Activated naive CD4-positive, alpha-beta T cell treated with anti-CD3 and anti-CD28 coated beads, Interleukin-2, amount 10 ng/mL, durations not matched to agents 7 days and 5 days (primary cell): ENCODE data around the gene APOL4.
"Not testable (repeated sequence)": the region's sequence is repeated elsewhere in the genome, so short reads cannot be mapped to it uniquely, and the experiment has no call there.

Experiments
- CTCF ChIA-PET: fragments of 350-600 bp; sonication (Branson Sonifier 250); formaldehyde crosslinking; loops from one replicate; lab custom pipeline; 2021; ENCODE audit warnings: antibody characterized with exemption; lab: Charles Lee
- DNase-seq: peaks from one replicate; pipeline ENCODE4 v3.0.0-alpha.2; 2020
- H3K27ac Mint-ChIP-seq: one replicate; pipeline ENCODE4 v1.8.0; 2021; ENCODE audit warnings: mild to moderate bottlenecking, moderate library complexity, mixed read lengths
- H3K27me3 Mint-ChIP-seq: one replicate; pipeline ENCODE4 v1.8.0; 2021; ENCODE audit warnings: mild to moderate bottlenecking, mixed read lengths
- H3K36me3 Mint-ChIP-seq: one replicate; pipeline ENCODE4 v1.8.0; 2021; ENCODE audit warnings: mixed read lengths
- H3K4me1 Mint-ChIP-seq: one replicate; pipeline ENCODE4 v1.8.0; 2021; ENCODE audit warnings: mixed read lengths
- H3K4me3 Mint-ChIP-seq: one replicate; pipeline ENCODE4 v1.8.0; 2021; ENCODE audit warnings: mild to moderate bottlenecking, moderate library complexity, mixed read lengths
- H3K9me3 Mint-ChIP-seq: one replicate; pipeline ENCODE4 v1.8.0; 2021; ENCODE audit warnings: mixed read lengths

The APOL4 gene

GRCh38 chr22:36180928-36181327 lies 20.7 kb downstream of the APOL4 start:
- Mint-ChIP-seq H3K36me3 (no peaks in the 10 kb centered on the region), H3K9me3 (no peaks in the 10 kb centered on the region), H3K27me3 (peaks cover 32% of the 10 kb centered on the region), H3K4me3 (no peak overlapping the region), H3K27ac (no peak overlapping the region), H3K4me1 (no peaks in the 10 kb centered on the region)
- no peak for DNase-seq
- CTCF ChIA-PET = interaction anchor here (0.9 to 6.3 kb wide), 13 partner anchors 14 to 115 kb away, joined by 3 to 48 read pairs (median 4); partner anchors contain the start of genes APOL2 and APOL3

GRCh38 chr22:36180038-36180880 lies 21.4 kb downstream of the APOL4 start:
- CTCF ChIA-PET = interaction anchor here (0.7 to 6.3 kb wide), 19 partner anchors 11 to 114 kb away, joined by 3 to 48 read pairs (median 4); partner anchors contain the start of genes APOL2 and APOL3
- no peaks in the 10 kb centered on the region for H3K9me3 Mint-ChIP-seq
- no peak overlapping the region for H3K27ac Mint-ChIP-seq
- H3K36me3 Mint-ChIP-seq = no peaks in the 10 kb centered on the region
- no peaks in the 10 kb centered on the region for H3K4me1 Mint-ChIP-seq
- H3K27me3 Mint-ChIP-seq = peaks cover 31% of the 10 kb centered on the region
- DNase-seq = peak; percentile 89
- no peak overlapping the region for H3K4me3 Mint-ChIP-seq

- Mint-ChIP-seq H3K27me3 (peaks cover 6% of the 10 kb centered on the region), H3K36me3 (no peaks in the 10 kb centered on the region), H3K9me3 (no peaks in the 10 kb centered on the region), H3K27ac (no peak overlapping the region), H3K4me3 (no peak overlapping the region), H3K4me1 (no peaks in the 10 kb centered on the region)
- CTCF ChIA-PET = interaction anchor here (0.6 to 6.3 kb wide), 6 partner anchors 14 to 111 kb away, joined by 3 to 48 read pairs (median 12); no protein-coding TSS in a partner anchor
- DNase-seq = no peak
Measured at GRCh38 chr22:36177160-36177559, 24.4 kb downstream of the APOL4 start.

GRCh38 chr22:36175892-36176291 lies 25.7 kb downstream of the APOL4 start:
- peaks cover 6% of the 10 kb centered on the region for H3K27me3 Mint-ChIP-seq
- no peak for DNase-seq
- H3K4me1 Mint-ChIP-seq = no peaks in the 10 kb centered on the region
- H3K9me3 Mint-ChIP-seq = no peaks in the 10 kb centered on the region
- CTCF ChIA-PET = interaction anchor here (1.0 to 6.3 kb wide), 2 partner anchors 31 to 99 kb away, joined by 3 to 48 read pairs; no protein-coding TSS in a partner anchor
- no peak overlapping the region for H3K4me3 Mint-ChIP-seq
- H3K27ac Mint-ChIP-seq = no peak overlapping the region
- H3K36me3 Mint-ChIP-seq = no peaks in the 10 kb centered on the region

- H3K9me3 Mint-ChIP-seq = peaks cover 2% of the 10 kb centered on the region
- DNase-seq = no peak
- no peak overlapping the region for H3K4me3 Mint-ChIP-seq
- CTCF ChIA-PET = interaction anchor here (1.4 kb wide), 1 partner anchor 10 kb away, joined by 3 read pairs; no protein-coding TSS in a partner anchor
- no peaks in the 10 kb centered on the region for H3K36me3 Mint-ChIP-seq
- H3K27ac Mint-ChIP-seq = no peak overlapping the region
- H3K4me1 Mint-ChIP-seq = peaks cover 9% of the 10 kb centered on the region
- peaks cover 19% of the 10 kb centered on the region for H3K27me3 Mint-ChIP-seq
Measured at GRCh38 chr22:36171941-36172340, 29.7 kb downstream of the APOL4 start.

GRCh38 chr22:36166518-36167220 lies 34.9 kb downstream of the APOL4 start:
- Mint-ChIP-seq H3K4me1 (peaks cover 51% of the 10 kb centered on the region), H3K4me3 (no peak overlapping the region), H3K27ac (no peak overlapping the region), H3K36me3 (no peaks in the 10 kb centered on the region), H3K27me3 (peaks cover 18% of the 10 kb centered on the region), H3K9me3 (peaks cover 2% of the 10 kb centered on the region)
- no peak for DNase-seq
- CTCF ChIA-PET = no interaction called here

- Mint-ChIP-seq H3K4me1 (peaks cover 57% of the 10 kb centered on the region), H3K36me3 (no peaks in the 10 kb centered on the region), H3K9me3 (peaks cover 2% of the 10 kb centered on the region), H3K4me3 (no peak overlapping the region), H3K27me3 (peaks cover 16% of the 10 kb centered on the region), H3K27ac (no peak overlapping the region)
- CTCF ChIA-PET = no interaction called here
- no peak for DNase-seq
Measured at GRCh38 chr22:36166086-36166485, 35.5 kb downstream of the APOL4 start.

- H3K4me1 Mint-ChIP-seq = peaks cover 65% of the 10 kb centered on the region
- H3K9me3 Mint-ChIP-seq = peaks cover 2% of the 10 kb centered on the region
- H3K27ac Mint-ChIP-seq = peak overlapping the region; percentile 47
- H3K36me3 Mint-ChIP-seq = peaks cover 6% of the 10 kb centered on the region
- H3K4me3 Mint-ChIP-seq = no peak overlapping the region
- CTCF ChIA-PET = interaction anchor here (0.8 kb wide), 1 partner anchor 13 kb away, joined by 3 read pairs; no protein-coding TSS in a partner anchor
- no peak for DNase-seq
- H3K27me3 Mint-ChIP-seq = peaks cover 15% of the 10 kb centered on the region
Measured at GRCh38 chr22:36165141-36165540, 36.5 kb downstream of the APOL4 start.

GRCh38 chr22:36164621-36165020 lies 37.0 kb downstream of the APOL4 start:
- DNase-seq = no peak
- peaks cover 11% of the 10 kb centered on the region for H3K36me3 Mint-ChIP-seq
- peak overlapping the region; percentile 47 for H3K27ac Mint-ChIP-seq
- H3K27me3 Mint-ChIP-seq = peaks cover 11% of the 10 kb centered on the region
- CTCF ChIA-PET = interaction anchor here (1.2 to 3.4 kb wide), 3 partner anchors 10 to 689 kb away, joined by 3 to 33 read pairs (median 4); no protein-coding TSS in a partner anchor
- H3K4me1 Mint-ChIP-seq = peaks cover 69% of the 10 kb centered on the region
- H3K4me3 Mint-ChIP-seq = no peak overlapping the region
- H3K9me3 Mint-ChIP-seq = no peaks in the 10 kb centered on the region

- Mint-ChIP-seq H3K36me3 (peaks cover 22% of the 10 kb centered on the region), H3K4me3 (no peak overlapping the region), H3K27me3 (peaks cover 11% of the 10 kb centered on the region), H3K27ac (no peak overlapping the region), H3K9me3 (no peaks in the 10 kb centered on the region), H3K4me1 (peaks cover 81% of the 10 kb centered on the region)
- CTCF ChIA-PET = interaction anchor here (1.0 to 3.4 kb wide), 5 partner anchors 8 to 690 kb away, joined by 3 to 33 read pairs (median 4); no protein-coding TSS in a partner anchor
- no peak for DNase-seq
Measured at GRCh38 chr22:36163497-36163896, 38.1 kb downstream of the APOL4 start.

- Mint-ChIP-seq H3K4me1 (peaks cover 86% of the 10 kb centered on the region), H3K4me3 (peak overlapping the region; percentile 27), H3K36me3 (peaks cover 29% of the 10 kb centered on the region), H3K9me3 (no peaks in the 10 kb centered on the region), H3K27ac (peak overlapping the region; percentile 93), H3K27me3 (peaks cover 5% of the 10 kb centered on the region)
- DNase-seq = peak; percentile 40
- CTCF ChIA-PET = interaction anchor here (1.0 to 3.4 kb wide), 4 partner anchors 17 to 116 kb away, joined by 3 to 33 read pairs (median 5); partner anchors contain the start of gene APOL2
Measured at GRCh38 chr22:36162127-36163034, 39.2 kb downstream of the APOL4 start.

GRCh38 chr22:36161793-36162126 lies 39.8 kb downstream of the APOL4 start:
- not testable (repeated sequence) for H3K27me3 Mint-ChIP-seq, H3K9me3 Mint-ChIP-seq
- DNase-seq = peak; percentile 47
- peaks cover 86% of the 10 kb centered on the region for H3K4me1 Mint-ChIP-seq
- peak overlapping the region; percentile 93 for H3K27ac Mint-ChIP-seq
- H3K4me3 Mint-ChIP-seq = peak overlapping the region; percentile 51
- H3K36me3 Mint-ChIP-seq = peaks cover 35% of the 10 kb centered on the region
- CTCF ChIA-PET = interaction anchor here (3.4 kb wide), 1 partner anchor 18 kb away, joined by 33 read pairs; no protein-coding TSS in a partner anchor

GRCh38 chr22:36160499-36160942 lies 41.1 kb downstream of the APOL4 start, which contains the start of gene APOL3:
Gene APOL3 (minus strand): TSS chr22:36160755. CDS start chr22:36149055, 11,700 bp downstream.
- peak; percentile 77 for DNase-seq
- H3K9me3 Mint-ChIP-seq = no peaks in the 10 kb centered on the region
- H3K4me3 Mint-ChIP-seq = peak within 1 kb of the TSS; percentile 99
- H3K27ac Mint-ChIP-seq = peak within 1 kb of the TSS; percentile 93
- H3K4me1 Mint-ChIP-seq = peaks cover 89% of the 10 kb centered on the region
- peaks cover 45% of the 10 kb centered on the region for H3K36me3 Mint-ChIP-seq
- CTCF ChIA-PET = interaction anchor here (0.6 to 2.5 kb wide), 5 partner anchors 9 to 79 kb away, joined by 3 to 12 read pairs (median 5); partner anchors contain the start of gene APOL2
- peaks cover under 1% of the 10 kb centered on the region for H3K27me3 Mint-ChIP-seq
